GM12875 (cell line): ENCODE data around the gene EPC2.
A peak's percentile ranks its signal among the peaks of the same experiment; 100 is the strongest.
"Not testable (repeated sequence)": the region's sequence is repeated elsewhere in the genome, so short reads cannot be mapped to it uniquely, and the experiment has no call there.

Experiments
- H3K4me3 ChIP-seq: one replicate; pipeline ENCODE4 v1.5.1; 2011; ENCODE audit warnings: low read depth, low read length, control low read depth
- CTCF ChIP-seq: IDR thresholded peaks from 2 replicates; pipeline ENCODE4 v1.5.1; 2011; ENCODE audit warnings: low read depth, mild to moderate bottlenecking, control low read depth, inconsistent platforms, low read length, moderate library complexity, borderline replicate concordance; ENCODE audit not compliant: insufficient read depth

Gene EPC2

GRCh38 chr2:148640767-148641166, 3.8 kb upstream of the EPC2 start:
- no peak for TF ChIP-seq CTCF

GRCh38 chr2:148642112-148642744, 2.3 kb upstream of the EPC2 start:
- no peak for TF ChIP-seq CTCF
- H3K4me3 ChIP-seq: no peak overlapping the region

More at GRCh38 chr2:148640767-148641166, 3.8 kb upstream of the EPC2 start:
- H3K4me3 ChIP-seq: no peak overlapping the region

GRCh38 chr2:148642891-148643416, 1.6 kb upstream of the EPC2 start:
- no peak overlapping the region for H3K4me3 ChIP-seq
- TF ChIP-seq CTCF: no peak

GRCh38 chr2:148643421-148643820, 1.1 kb upstream of the EPC2 start:
- no peak overlapping the region for H3K4me3 ChIP-seq
- no peak for TF ChIP-seq CTCF

- H3K4me3 ChIP-seq: peak overlapping the region; percentile 85
- 0 out of 2 replicates have a peak, but pooled peaks have one; percentile 11 for TF ChIP-seq CTCF
Observed at GRCh38 chr2:148644883-148645538, 460 bp downstream of the EPC2 start.

- TF ChIP-seq CTCF: no peak
- peak overlapping the region; percentile 85 for H3K4me3 ChIP-seq
Observed at GRCh38 chr2:148645539-148646230, 1.1 kb downstream of the EPC2 start.

GRCh38 chr2:148646231-148646559, 1.6 kb downstream of the EPC2 start:
- TF ChIP-seq CTCF: no peak
- H3K4me3 ChIP-seq: peak overlapping the region; percentile 85

GRCh38 chr2:148647711-148648110, 3.2 kb downstream of the EPC2 start:
- not testable (repeated sequence) for H3K4me3 ChIP-seq
